HG03095 (cell line): ENCODE data around the gene NHLH1.
"Not testable (repeated sequence)": the region's sequence is repeated elsewhere in the genome, so short reads cannot be mapped to it uniquely, and the experiment has no call there.

Experiments used
- ATAC-seq: cut with Tn5 transposase; IDR thresholded peaks from one replicate; pipeline ENCODE4 v1.9.1; 2021; ENCODE audit warnings: moderate library complexity; ENCODE audit not compliant: unreplicated experiment

NHLH1 gene

GRCh38 chr1:160376525-160377131 is 9.8 kb downstream of the NHLH1 start:
- ATAC-seq: no peak

- ATAC-seq: no peak
Observed at GRCh38 chr1:160377585-160378206, 10.8 kb downstream of the NHLH1 start.

- ATAC-seq: not testable (repeated sequence)
Observed at GRCh38 chr1:160384812-160385211, 17.9 kb downstream of the NHLH1 start.

GRCh38 chr1:160388406-160388805 is 21.5 kb downstream of the NHLH1 start:
- not testable (repeated sequence) for ATAC-seq

- ATAC-seq: no peak
Observed at GRCh38 chr1:160394673-160395072, 27.8 kb downstream of the NHLH1 start.

- no peak for ATAC-seq
Observed at GRCh38 chr1:160397651-160398050, 30.8 kb downstream of the NHLH1 start.

- ATAC-seq: no peak
Observed at GRCh38 chr1:160398823-160399222, 32.0 kb downstream of the NHLH1 start.

- ATAC-seq: no peak
Observed at GRCh38 chr1:160399544-160400222, 32.8 kb downstream of the NHLH1 start.

- no peak for ATAC-seq
Observed at GRCh38 chr1:160400223-160400645, 33.4 kb downstream of the NHLH1 start, which contains the start of gene VANGL2. Gene VANGL2 (plus strand): TSS chr1:160400564. CDS start chr1:160415838, 15,274 bp downstream.

- ATAC-seq: no peak
Observed at GRCh38 chr1:160400646-160401486, 34.0 kb downstream of the NHLH1 start.

- ATAC-seq: no peak
Observed at GRCh38 chr1:160401487-160401805, 34.6 kb downstream of the NHLH1 start.

GRCh38 chr1:160402001-160402795 is 35.3 kb downstream of the NHLH1 start:
- no peak for ATAC-seq

GRCh38 chr1:160403244-160403643 is 36.4 kb downstream of the NHLH1 start:
- ATAC-seq: no peak

- ATAC-seq: no peak
Observed at GRCh38 chr1:160404094-160404493, 37.2 kb downstream of the NHLH1 start.

- no peak for ATAC-seq
Observed at GRCh38 chr1:160405331-160405877, 38.5 kb downstream of the NHLH1 start.

GRCh38 chr1:160406131-160406968 is 39.5 kb downstream of the NHLH1 start:
- ATAC-seq: no peak

- ATAC-seq: no peak
Observed at GRCh38 chr1:160407839-160408801, 41.2 kb downstream of the NHLH1 start.

- ATAC-seq: no peak
Observed at GRCh38 chr1:160408864-160409263, 42.0 kb downstream of the NHLH1 start.
